Fibroblast of skin of right biceps (primary cell): ENCODE data around the gene CACNA1B.
"Not testable (repeated sequence)": the region's sequence is repeated elsewhere in the genome, so short reads cannot be mapped to it uniquely, and the experiment has no call there.

Experiments
- DNase-seq: peaks from one replicate; pipeline ENCODE4 v3.0.0-alpha.2; 2013

The CACNA1B gene

DNA sequence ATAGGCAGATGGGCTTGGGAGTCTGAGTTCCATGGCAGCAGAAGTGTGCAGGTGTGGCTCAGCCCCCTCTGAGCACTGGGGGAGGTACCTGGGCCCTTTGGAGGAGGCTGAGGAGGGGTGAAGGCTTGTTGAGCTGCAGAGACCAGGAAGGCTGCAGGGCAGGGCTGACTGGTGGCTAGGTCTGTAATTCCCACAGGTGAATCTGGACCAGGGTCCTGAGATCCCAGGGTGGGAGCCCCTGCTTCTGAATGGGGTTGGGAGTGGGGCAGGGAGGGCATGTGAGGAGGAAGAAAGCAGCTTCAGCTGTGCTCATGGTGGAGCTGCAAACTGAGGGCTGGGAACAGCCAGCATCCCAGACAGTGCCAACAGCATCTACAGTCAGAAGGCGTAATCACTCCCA lies 111.1 kb downstream of the CACNA1B start:
- DNase-seq = no peak

DNA sequence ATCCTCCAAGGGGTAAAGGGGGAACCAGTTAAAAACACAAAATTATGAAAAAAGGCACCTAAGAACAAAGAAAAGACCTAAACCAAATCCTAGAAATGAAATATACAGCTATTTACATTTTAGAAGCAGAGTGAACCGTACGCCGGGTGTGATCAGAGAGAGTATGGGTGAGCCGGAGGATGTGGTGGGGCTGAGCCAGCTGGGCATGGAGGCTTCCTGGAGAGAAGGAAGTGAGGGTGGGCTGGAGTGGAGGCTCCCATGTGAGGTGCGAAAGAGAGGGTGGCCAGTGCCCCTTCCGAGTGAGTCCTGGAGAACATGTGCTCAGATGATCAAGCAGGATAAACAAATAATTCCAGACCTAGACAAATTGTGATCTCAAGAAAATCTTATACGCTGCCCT lies 111.6 kb downstream of the CACNA1B start:
- no peak for DNase-seq

GRCh38 chr9:137989999-137990715 lies 112.6 kb downstream of the CACNA1B start:
- no peak for DNase-seq

- DNase-seq = no peak
Observed at GRCh38 chr9:138003485-138004190, 126.1 kb downstream of the CACNA1B start.

DNA sequence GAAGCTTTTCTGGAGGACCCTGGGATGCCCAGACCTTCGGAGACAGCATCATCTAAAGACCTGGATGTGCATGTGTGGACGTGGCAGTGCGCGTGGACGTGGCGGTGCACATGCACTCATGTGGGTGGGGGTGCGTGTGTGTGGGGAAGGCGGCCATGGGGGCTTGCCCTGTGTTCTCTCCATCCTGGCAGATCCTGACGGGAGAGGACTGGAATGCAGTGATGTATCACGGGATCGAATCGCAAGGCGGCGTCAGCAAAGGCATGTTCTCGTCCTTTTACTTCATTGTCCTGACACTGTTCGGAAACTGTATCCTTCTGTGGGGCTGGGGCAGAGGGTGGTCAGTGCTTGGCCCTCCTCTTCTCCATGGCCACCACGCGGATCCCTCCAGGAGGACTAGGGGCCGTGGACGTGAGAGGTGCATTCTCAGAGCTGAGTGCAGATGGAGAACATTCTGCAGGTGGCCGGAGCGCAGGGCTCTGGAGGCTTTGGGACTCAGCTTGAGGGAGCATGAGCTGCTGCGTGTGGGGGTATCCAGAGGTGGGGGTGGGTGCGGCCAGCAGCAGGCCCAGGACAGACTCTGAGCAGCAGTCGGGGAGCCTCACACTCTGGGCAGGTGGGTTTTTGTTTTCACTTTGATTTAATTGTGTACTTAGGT lies 129.1 kb downstream of the CACNA1B start:
- no peak for DNase-seq

DNA sequence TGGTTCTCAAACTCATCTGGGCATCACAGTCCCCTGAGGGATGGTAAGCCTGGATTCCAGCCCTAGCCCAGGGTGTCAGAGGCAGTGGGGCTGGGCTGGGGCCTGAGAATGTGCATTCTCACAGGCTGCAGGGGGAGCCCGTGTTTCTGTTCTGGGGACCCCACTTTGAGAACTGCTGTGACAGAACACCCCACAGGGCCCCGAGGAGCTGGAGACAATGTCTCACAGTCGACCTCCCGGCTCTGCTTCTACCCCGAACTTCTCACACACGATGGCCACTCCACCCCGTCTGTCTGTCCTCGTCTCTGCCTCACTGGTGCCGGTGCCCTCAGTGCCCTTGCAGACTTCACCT lies 130.0 kb downstream of the CACNA1B start:
- DNase-seq = no peak

DNA sequence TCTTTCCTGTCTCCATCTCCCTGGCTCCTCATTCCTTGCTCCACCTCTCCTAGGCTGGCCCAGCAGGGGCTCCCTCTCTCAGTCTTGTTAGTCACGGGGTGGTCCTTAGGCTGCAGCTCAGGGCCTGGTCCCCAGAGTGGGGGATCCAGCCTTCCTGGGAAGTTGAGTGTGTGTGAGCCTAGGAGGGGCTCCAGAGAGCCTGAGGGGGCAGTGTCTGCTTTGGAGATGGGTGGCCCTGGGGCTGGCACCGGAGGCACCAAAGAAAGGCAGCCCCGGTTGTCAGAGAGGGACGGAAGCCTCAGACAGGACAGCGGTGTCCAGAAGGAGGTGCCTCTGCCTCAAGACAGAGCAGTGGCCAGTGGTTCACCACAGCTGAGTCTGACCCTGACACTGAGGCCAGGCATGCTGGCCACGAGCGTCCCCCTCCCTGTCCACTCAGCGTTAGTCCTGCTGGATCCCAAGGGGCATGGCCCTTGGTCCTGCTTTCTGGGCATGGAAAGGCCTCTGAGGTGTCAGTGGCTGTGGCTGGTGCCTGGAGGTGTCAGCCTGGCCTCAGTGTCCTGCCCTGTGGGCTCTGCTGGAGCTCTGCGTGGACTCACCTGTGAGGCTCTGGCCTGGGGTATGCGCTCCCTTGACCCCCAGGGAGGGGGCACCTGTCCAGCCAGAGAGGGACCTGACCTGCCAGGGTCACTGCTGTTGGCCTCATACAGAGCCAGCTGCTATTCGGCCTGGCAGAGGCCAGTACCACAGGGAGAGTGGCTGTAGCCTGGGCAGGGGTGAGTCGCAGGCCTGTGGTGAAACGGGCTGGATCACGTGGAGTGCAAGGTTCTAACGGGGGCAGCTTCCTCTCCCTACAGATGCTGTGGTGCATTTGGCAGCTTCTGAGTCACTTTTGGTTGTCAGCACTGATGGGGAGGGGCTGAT lies 130.6 kb downstream of the CACNA1B start:
- no peak for DNase-seq

- DNase-seq = no peak
Observed at GRCh38 chr9:138009016-138009802, 131.6 kb downstream of the CACNA1B start.

DNA sequence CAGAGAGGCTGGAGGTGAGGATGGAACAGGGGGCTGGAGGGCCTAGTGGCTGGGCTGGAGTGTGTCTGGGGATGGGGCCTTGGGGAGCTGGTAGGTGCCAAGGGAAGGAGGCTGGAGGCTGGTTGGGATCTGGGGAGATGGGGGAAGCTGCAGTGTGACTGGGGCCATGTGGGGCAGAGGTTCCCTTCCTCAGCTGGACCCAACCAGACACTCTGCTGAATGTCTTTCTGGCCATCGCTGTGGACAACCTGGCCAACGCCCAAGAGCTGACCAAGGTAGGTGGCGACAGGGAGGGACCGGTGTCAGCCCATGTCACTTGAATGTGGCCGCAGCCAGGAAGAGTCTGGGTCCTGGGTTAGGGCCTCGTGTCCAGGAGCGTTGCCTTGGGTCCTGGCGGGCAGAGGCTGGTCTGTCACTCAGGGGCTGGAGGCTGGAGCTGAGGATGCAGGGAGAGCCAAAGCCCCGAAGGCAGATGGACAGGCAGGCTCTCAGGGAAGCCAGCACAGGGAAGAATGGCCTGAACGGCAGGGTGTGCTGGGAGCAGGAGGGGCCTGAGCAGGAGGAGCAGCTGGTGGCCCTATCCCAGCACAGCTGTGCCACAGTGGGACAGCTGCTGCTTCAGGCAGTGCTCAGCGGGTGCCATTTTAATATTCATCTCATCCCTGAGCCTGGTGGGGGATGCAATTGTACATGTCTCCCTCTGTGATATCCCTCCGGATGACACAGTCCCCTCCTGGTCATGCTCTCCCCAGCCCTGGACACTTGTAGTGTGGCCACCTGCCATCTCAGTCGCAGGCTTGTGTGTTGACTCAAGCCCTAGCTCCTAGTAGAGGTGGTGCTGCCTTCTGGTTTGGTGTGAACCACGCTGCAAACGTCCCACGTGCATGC lies 132.5 kb downstream of the CACNA1B start:
- no peak for DNase-seq

- no peak for DNase-seq
Observed at GRCh38 chr9:138010861-138011260, 133.3 kb downstream of the CACNA1B start.

- no peak for DNase-seq
Observed at GRCh38 chr9:138011951-138012500, 134.4 kb downstream of the CACNA1B start.

DNA sequence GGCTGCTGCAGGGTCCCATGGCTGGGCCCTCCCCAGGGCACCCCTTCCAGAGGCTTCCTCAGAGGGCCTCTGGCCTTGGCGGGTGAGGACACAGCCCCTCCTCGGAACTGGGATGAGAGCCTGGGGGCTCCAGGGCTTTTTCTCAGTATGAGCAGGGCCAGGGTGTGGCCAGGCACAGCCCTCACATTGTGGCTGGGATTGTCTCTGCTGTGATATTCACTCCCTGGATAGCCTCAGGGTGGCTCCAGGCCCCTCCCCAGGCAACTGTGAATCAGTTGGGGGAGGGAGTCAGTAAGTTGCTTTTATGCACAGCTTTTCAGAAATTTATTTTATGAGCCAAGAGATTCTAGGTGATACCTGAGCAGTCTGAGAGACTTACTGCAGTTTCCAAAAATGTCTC lies 135.7 kb downstream of the CACNA1B start:
- DNase-seq = no peak

DNA sequence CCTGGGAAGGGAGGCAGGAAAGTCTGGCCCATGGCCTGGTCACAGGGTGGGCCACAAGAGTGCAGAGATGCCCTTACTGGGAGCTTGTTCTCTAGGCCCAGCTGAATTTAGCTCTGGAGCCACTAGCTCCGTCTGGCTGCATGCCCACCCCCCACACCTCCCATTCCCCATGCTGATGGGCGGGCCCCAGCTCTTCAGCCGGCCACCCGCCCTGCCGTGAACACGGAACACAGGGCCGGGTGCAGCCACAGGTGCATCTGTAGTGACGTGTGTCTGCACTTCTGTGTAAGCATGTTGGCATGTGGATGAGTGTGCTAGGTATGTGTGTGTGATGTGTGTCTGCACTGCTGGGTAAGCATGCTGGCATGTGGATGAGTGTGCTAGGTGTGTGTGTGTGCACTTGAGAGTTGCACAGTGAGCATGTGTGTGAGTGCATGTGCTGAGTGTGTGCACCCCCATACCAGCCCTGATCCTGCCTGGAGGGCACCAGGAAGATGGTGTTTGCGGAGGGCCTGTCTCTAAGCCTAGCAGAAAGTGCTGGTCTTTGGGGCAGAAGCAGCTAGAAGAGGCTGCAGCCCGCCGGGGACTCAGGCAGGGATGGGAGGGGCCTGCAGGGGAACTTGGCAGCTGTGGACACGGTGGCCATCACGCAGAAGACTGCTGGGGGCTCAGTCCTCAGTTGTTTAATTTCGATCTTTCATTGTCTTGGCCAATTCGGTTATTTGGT lies 136.4 kb downstream of the CACNA1B start:
- no peak for DNase-seq

DNA sequence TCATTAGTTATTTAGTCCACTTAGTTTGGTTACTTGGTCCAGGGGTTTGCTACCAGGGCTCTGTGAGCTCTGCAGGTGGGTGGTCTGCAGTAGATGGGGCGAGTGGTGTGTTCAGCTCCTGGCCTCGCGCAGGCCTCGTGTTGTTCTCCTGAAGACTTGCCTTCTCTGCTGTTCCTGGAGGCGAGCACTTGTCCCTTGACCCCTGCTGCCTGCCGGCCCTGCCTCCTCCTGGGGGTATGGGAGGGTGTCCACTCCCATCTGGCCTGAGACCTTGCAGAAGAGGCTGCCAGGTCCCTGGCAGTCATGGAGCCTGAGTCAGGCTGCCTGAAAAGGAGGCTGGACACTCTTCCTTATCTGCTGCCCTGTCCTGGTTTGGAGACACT lies 137.0 kb downstream of the CACNA1B start:
- DNase-seq = no peak

- DNase-seq = no peak
Observed at GRCh38 chr9:138015021-138015829, 137.6 kb downstream of the CACNA1B start.

- no peak for DNase-seq
Observed at GRCh38 chr9:138016406-138017187, 139.0 kb downstream of the CACNA1B start.

DNA sequence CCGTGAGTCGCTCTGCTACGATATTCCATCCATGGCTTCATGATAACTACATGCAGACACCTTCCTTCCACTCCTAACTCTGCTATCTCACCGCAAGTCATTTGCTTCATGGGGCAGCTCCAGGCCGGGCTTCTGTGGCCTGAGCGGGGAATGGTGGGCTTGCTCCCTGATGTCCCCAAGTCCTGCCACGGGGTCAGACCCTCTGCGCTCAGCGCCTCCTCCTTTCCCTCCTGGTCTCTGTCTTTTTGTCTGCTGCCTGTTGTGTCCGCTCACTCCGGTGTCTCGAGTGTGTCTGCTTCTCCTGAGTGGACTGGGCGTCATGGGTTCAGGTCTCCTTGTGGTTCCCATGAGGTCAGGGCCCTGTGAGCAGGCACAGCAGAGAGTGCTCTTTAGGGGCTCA lies 139.6 kb downstream of the CACNA1B start:
- no peak for DNase-seq

- DNase-seq = not testable (repeated sequence)
Observed at GRCh38 chr9:138019514-138019913, 141.9 kb downstream of the CACNA1B start.
